ENCODE results near the gene ATG14.

- TF ChIP-seq CTCF (IDR thresholded peaks at IDR 0.05; ENCODE audit: low read depth, low read length): no peak
- no peak for TF ChIP-seq POLR2A (IDR thresholded peaks at IDR 0.05; ENCODE audit: extremely low read depth, insufficient read length)
- TF ChIP-seq MYC (IDR thresholded peaks at IDR 0.05; ENCODE audit: low read depth, low read length): no peak
- no peak for TF ChIP-seq MAX (IDR thresholded peaks at IDR 0.05; ENCODE audit: low read depth, low read length)
These were observed 84.5 kb downstream of the ATG14 start for GRCh38 chr14:55327179-55327578.

Data from NB4 (cell line).